ENCODE data around the gene LGALS14.

- TF ChIP-seq GATA3 (IDR thresholded peaks at IDR 0.05; ENCODE audit: low read depth, low read length) (no peak), GATA2 (IDR thresholded peaks at IDR 0.05; ENCODE audit: low read depth, low read length) (no peak)
Observed at GRCh38 chr19:39752795-39753194, 48.5 kb downstream of the LGALS14 start.
